ENCODE data around the gene NPR2. TPM values are rescaled to one million over a fixed set of nuclear protein-coding genes. Genes with fewer than 3 reads are reported as not detected.

The NPR2 gene
- total RNA-seq, 1 donor from 2014 or later = 41.8 TPM

GRCh38 chr9:35822926-35823325 lies 31.5 kb downstream of the NPR2 start:
- intact Hi-C loops (cut with DNase I) = no loop called here
- ATAC-seq = no peak
- no peak for DNase-seq (ENCODE audit: low spot score)

- no peak for DNase-seq (ENCODE audit: low spot score)
- ATAC-seq = peak; percentile 44
- intact Hi-C loops (cut with DNase I) = no loop called here
Measured at GRCh38 chr9:35826071-35826701, 34.8 kb downstream of the NPR2 start.

GRCh38 chr9:35827486-35827885 lies 36.1 kb downstream of the NPR2 start:
- intact Hi-C loops (cut with DNase I) = no loop called here
- ATAC-seq (no peak), DNase-seq (ENCODE audit: low spot score) (no peak)

- DNase-seq (ENCODE audit: low spot score) (peak; percentile 75), ATAC-seq (no peak)
- intact Hi-C loops (cut with DNase I) = no loop called here
Measured at GRCh38 chr9:35828716-35829083, 37.3 kb downstream of the NPR2 start, which contains the start of gene FAM221B. Gene FAM221B (minus strand): TSS chr9:35828732. CDS start chr9:35826161, 2,571 bp downstream.

GRCh38 chr9:35829084-35829763 lies 37.8 kb downstream of the NPR2 start, which contains the start of gene TMEM8B:
Gene TMEM8B (plus strand): TSS chr9:35829228. CDS start chr9:35829448, 220 bp downstream.
- ATAC-seq (peak; percentile 91), DNase-seq (ENCODE audit: low spot score) (peak; percentile 99)
- intact Hi-C loops (cut with DNase I) = no loop called here

GRCh38 chr9:35829764-35830096 lies 38.3 kb downstream of the NPR2 start:
- intact Hi-C loops (cut with DNase I) = no loop called here
- ATAC-seq (no peak), DNase-seq (ENCODE audit: low spot score) (no peak)

GRCh38 chr9:35831040-35831439 lies 39.6 kb downstream of the NPR2 start:
- no peak for ATAC-seq
- intact Hi-C loops (cut with DNase I) = no loop called here

GRCh38 chr9:35832814-35833213 lies 41.4 kb downstream of the NPR2 start:
- intact Hi-C loops (cut with DNase I) = no loop called here
- no peak for ATAC-seq
- no peak for DNase-seq (ENCODE audit: low spot score)

More at GRCh38 chr9:35831040-35831439, 39.6 kb downstream of the NPR2 start:
- no peak for DNase-seq (ENCODE audit: low spot score)

- DNase-seq (ENCODE audit: low spot score) = no peak
- intact Hi-C loops (cut with DNase I) = no loop called here
- ATAC-seq = no peak
Measured at GRCh38 chr9:35834260-35835215, 43.1 kb downstream of the NPR2 start.

GRCh38 chr9:35835216-35835632 lies 43.8 kb downstream of the NPR2 start:
- intact Hi-C loops (cut with DNase I) = no loop called here
- ATAC-seq (no peak), DNase-seq (ENCODE audit: low spot score) (no peak)

GRCh38 chr9:35835766-35836165 lies 44.4 kb downstream of the NPR2 start:
- ATAC-seq (no peak), DNase-seq (ENCODE audit: low spot score) (no peak)
- intact Hi-C loops (cut with DNase I) = no loop called here

GRCh38 chr9:35836595-35836994 lies 45.2 kb downstream of the NPR2 start:
- DNase-seq (ENCODE audit: low spot score) (no peak), ATAC-seq (no peak)
- intact Hi-C loops (cut with DNase I) = no loop called here

- intact Hi-C loops (cut with DNase I) = no loop called here
- no peak for ATAC-seq
- DNase-seq (ENCODE audit: low spot score) = no peak
Measured at GRCh38 chr9:35839926-35840325, 48.5 kb downstream of the NPR2 start.

GRCh38 chr9:35840881-35841644 lies 49.7 kb downstream of the NPR2 start:
- intact Hi-C loops (cut with DNase I) = no loop called here
- no peak for ATAC-seq
- DNase-seq (ENCODE audit: low spot score) = no peak

- intact Hi-C loops (cut with DNase I) = no loop called here
- DNase-seq (ENCODE audit: low spot score) = no peak
- no peak for ATAC-seq
Measured at GRCh38 chr9:35841645-35841900, 50.2 kb downstream of the NPR2 start.

- intact Hi-C loops (cut with DNase I) = no loop called here
- ATAC-seq (no peak), DNase-seq (ENCODE audit: low spot score) (no peak)
Measured at GRCh38 chr9:35842020-35842745, 50.8 kb downstream of the NPR2 start.

GRCh38 chr9:35842795-35843194 lies 51.4 kb downstream of the NPR2 start:
- DNase-seq (ENCODE audit: low spot score) = no peak
- intact Hi-C loops (cut with DNase I) = no loop called here

GRCh38 chr9:35844628-35845270 lies 53.4 kb downstream of the NPR2 start:
- intact Hi-C loops (cut with DNase I) = no loop called here
- peak; percentile 70 for ATAC-seq
- DNase-seq (ENCODE audit: low spot score) = no peak

More at GRCh38 chr9:35842795-35843194, 51.4 kb downstream of the NPR2 start:
- ATAC-seq = no peak
